ENCODE data around the gene ARHGEF11. TPM values are rescaled to one million over a fixed set of nuclear protein-coding genes. Genes with fewer than 3 reads are reported as not detected.
"Not testable (repeated sequence)": the region's sequence is repeated elsewhere in the genome, so short reads cannot be mapped to it uniquely, and the experiment has no call there.

ARHGEF11 gene
- total RNA-seq, 3 donors from 2014 or later = 1.4 to 1.8 (median 1.7) TPM

DNA sequence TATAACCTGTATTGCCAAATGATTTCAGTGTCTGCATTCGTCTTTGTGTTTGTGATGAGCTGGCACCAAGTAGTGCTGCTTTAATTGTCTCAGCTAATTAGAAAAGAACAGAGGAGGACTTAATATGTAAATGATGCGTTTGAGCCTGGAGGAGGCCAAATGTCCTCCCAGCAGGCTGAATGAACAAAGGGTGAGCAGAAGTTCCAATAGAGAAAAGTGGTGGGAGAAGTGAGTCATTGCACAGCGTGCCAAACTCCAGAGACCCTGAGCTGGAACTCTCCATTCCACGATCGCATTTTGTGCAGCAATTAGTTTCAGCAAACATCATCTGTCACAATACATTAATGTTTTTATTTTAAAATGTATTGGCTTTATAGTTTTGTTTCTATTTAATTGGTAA, 36.2 kb upstream of the ARHGEF11 start:
- DNase-seq (no peak), ATAC-seq (no peak)
- Mint-ChIP-seq H3K4me3 (no peak overlapping the region), H3K27me3 (ENCODE audit: low read depth) (peaks cover 7% of the 10 kb centered on the region), H3K4me1 (ENCODE audit: low read depth) (no peaks in the 10 kb centered on the region), H3K36me3 (ENCODE audit: insufficient read depth) (no peaks in the 10 kb centered on the region), H3K9me3 (no peaks in the 10 kb centered on the region)

DNA sequence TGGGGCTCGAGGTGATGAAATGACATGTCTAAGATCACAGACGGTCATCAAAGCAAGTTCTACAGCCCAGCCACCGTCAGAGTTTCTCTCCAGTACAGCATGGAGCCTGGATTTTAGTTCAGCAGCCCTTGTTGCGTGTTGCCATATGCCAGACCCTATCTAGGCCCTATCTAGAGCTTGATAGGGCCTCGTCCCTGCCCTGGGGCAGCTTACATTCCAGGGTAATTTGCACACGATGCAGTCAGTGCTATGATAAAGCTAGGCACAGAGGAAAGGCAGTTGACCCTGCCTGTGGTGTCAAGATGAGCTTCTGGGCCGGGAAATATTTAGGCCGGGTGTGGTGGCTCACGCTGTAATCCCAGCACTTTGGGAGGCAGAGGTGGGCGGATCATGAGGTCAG, 35.2 kb upstream of the ARHGEF11 start:
- H3K4me1 Mint-ChIP-seq (ENCODE audit: low read depth) = no peaks in the 10 kb centered on the region
- ATAC-seq = no peak
- DNase-seq = no peak
- no peak overlapping the region for H3K4me3 Mint-ChIP-seq
- H3K36me3 Mint-ChIP-seq (ENCODE audit: insufficient read depth) = no peaks in the 10 kb centered on the region
- no peaks in the 10 kb centered on the region for H3K9me3 Mint-ChIP-seq
- H3K27me3 Mint-ChIP-seq (ENCODE audit: low read depth) = peaks cover 12% of the 10 kb centered on the region

DNA sequence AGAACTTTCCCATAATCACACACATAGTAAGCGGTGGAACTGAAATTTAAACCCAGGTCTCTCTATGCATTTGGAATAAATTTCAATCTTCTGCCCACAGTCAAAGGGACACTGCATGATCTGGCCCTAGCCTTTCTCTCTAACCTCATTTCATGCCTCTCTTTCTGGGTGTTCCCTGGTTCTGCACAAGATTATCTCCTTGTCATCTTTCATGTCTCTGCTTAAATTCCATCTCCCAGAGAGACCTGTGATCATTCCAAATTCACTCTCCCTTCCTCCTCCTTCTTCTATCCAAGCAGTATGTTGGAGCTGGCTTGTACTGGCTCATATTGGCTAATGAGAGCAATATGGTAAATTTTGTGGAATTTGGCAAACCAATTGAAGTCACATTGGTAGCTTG, 31.9 kb upstream of the ARHGEF11 start:
- Mint-ChIP-seq H3K36me3 (ENCODE audit: insufficient read depth) (no peaks in the 10 kb centered on the region), H3K4me1 (ENCODE audit: low read depth) (peaks cover 5% of the 10 kb centered on the region), H3K27me3 (ENCODE audit: low read depth) (peaks cover 29% of the 10 kb centered on the region), H3K4me3 (no peak overlapping the region), H3K9me3 (no peaks in the 10 kb centered on the region)
- DNase-seq (no peak), ATAC-seq (no peak)

DNA sequence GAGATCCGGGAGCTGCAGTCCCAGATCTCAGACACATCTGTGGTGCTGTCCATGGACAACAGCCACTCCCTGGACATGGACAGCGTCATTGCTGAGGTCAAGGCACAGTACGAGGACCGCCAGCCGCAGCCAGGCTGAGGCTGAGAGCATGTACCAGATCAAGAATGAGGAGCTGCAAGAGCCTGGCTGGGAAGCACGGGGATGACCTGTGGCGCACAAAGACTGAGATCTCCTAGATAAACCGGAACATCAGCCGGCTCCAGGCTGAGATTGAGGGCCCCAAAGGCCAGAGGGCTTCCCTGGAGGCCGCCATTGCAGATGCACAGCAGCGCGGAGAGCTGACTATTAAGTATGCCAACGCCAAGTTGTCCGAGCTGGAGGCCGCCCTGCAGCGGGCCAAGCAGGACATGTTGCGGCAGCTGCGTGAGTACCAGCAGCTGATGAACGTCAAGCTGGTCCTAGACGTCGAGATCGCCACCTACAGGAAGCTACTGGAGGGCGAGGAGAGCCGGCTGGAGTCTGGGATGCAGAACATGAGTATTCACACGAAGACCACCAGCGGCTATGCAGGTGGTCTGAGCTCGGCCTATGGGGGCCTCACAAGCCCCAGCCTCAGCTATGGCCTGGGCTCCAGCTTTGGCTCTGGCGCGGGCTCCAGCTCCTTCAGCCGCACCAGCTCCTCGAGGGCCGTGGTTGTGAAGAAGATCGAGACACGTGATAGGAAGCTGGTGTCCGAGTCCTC, 28.6 kb upstream of the ARHGEF11 start:
- H3K4me1 Mint-ChIP-seq (ENCODE audit: low read depth) = peaks cover 5% of the 10 kb centered on the region
- ATAC-seq (no peak), DNase-seq (no peak)
- peaks cover 28% of the 10 kb centered on the region for H3K27me3 Mint-ChIP-seq (ENCODE audit: low read depth)
- no peak overlapping the region for H3K4me3 Mint-ChIP-seq
- no peaks in the 10 kb centered on the region for H3K9me3 Mint-ChIP-seq
- no peaks in the 10 kb centered on the region for H3K36me3 Mint-ChIP-seq (ENCODE audit: insufficient read depth)

DNA sequence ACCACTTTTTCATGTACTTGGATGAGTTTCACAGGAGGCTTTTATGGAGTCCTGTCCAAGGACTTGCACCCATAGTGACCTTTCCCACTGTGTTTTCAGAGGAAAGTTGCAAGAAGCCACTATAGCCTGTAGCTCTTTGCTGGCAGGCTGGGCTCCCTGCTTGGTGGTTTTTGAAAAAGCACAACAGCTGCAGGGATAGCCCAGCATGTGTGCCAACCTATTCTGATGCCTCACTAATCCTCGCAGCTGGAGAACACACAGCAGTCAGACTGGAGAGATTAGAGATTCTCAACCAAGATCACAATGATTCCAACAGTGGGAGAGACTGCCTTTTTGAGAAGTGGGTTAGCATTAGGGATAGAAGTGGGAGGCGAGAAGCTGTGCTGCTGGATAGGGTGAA, 24.1 kb upstream of the ARHGEF11 start:
- no peaks in the 10 kb centered on the region for H3K9me3 Mint-ChIP-seq
- H3K27me3 Mint-ChIP-seq (ENCODE audit: low read depth) = peaks cover 53% of the 10 kb centered on the region
- DNase-seq (no peak), ATAC-seq (no peak)
- H3K36me3 Mint-ChIP-seq (ENCODE audit: insufficient read depth) = no peaks in the 10 kb centered on the region
- peaks cover 6% of the 10 kb centered on the region for H3K4me1 Mint-ChIP-seq (ENCODE audit: low read depth)
- H3K4me3 Mint-ChIP-seq = no peak overlapping the region

DNA sequence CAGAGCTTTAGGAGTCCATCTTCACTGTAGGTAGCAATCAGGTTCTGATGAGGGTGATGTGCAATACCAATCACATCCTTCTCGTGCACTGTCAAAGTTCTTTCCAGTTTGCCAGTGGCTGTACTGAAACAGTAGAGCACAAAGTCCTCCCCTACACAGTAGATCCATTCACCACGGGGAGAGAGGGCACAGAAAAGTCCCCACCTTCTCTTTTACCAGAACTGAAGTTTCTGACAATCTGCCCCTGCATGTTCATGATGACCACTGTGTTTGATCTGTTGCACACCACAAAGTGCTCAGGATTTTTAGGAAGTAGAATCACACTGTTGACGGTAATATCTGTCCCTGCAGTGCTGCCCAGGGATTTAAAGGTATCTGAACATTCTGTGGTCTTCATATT, 13.7 kb upstream of the ARHGEF11 start:
- not testable (repeated sequence) for DNase-seq; ATAC-seq; H3K36me3 Mint-ChIP-seq (ENCODE audit: insufficient read depth); H3K4me1 Mint-ChIP-seq (ENCODE audit: low read depth); H3K4me3 Mint-ChIP-seq
- peaks cover 33% of the 10 kb centered on the region for H3K27me3 Mint-ChIP-seq (ENCODE audit: low read depth)
- peaks cover 17% of the 10 kb centered on the region for H3K9me3 Mint-ChIP-seq

DNA sequence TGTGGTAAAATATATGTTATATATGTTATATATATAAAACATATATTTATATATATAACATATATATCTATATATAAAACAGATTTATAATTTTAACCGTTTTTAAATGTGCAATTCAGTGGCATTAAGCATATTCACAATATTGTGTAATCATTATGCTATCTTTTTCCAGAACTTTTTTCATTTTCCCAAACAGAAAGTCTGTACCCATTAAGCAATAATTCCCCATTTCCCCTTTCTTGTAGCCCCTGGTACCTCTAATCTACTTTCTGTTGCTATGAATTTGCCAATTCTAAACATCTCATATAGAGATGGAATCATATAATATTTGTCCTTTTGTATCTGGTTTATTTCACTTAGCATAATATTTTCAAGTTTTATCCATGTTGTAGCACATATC, 10.7 kb upstream of the ARHGEF11 start:
- DNase-seq (no peak), ATAC-seq (no peak)
- Mint-ChIP-seq H3K27me3 (ENCODE audit: low read depth) (peaks cover 45% of the 10 kb centered on the region), H3K9me3 (peaks cover 18% of the 10 kb centered on the region), H3K4me3 (no peak overlapping the region), H3K36me3 (ENCODE audit: insufficient read depth) (peaks cover 2% of the 10 kb centered on the region), H3K4me1 (ENCODE audit: low read depth) (no peaks in the 10 kb centered on the region)

DNA sequence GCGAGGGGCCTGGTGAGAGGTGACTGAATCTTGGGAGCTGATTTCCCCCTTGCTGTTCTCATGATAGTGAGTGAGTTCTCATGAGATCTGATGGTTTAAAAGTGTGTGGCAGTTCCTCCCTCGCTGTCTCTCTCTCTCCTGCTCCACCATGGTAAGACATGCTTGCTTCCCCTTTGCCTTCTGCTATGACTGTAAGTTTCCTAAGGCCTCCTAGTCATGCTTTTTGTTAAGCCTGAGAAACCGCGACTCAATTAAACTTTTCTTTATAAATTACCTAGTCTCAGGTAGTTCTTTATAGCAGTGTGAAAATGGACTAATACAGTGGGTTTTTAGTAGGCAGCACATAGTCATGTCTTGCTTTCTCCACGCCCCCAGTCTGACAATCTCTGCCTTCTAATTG, 10.2 kb upstream of the ARHGEF11 start:
- not testable (repeated sequence) for H3K36me3 Mint-ChIP-seq (ENCODE audit: insufficient read depth); ATAC-seq; H3K4me3 Mint-ChIP-seq; DNase-seq; H3K4me1 Mint-ChIP-seq (ENCODE audit: low read depth)
- peaks cover 50% of the 10 kb centered on the region for H3K27me3 Mint-ChIP-seq (ENCODE audit: low read depth)
- H3K9me3 Mint-ChIP-seq = peaks cover 16% of the 10 kb centered on the region

DNA sequence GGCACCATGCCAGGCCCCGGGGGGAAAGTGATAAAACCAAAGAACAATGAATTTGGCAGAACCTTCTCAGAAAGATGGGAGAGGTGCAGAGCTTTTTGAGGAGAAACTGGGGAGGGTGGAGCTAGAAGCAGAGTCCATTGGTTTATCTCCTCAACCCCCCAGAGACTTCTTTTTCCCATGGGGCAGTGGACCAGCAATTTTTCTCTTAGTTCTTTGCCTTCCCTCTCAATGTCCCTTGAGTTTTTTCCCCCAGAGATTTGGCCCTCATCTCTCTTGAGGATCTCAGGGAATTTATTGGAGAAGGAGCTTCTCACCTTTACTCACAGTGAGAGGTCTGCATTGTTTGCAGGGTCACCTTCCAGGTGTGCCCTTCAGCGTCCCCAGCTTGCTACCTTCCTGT, 5.3 kb upstream of the ARHGEF11 start:
- H3K4me1 Mint-ChIP-seq (ENCODE audit: low read depth) = peaks cover 4% of the 10 kb centered on the region
- peaks cover 15% of the 10 kb centered on the region for H3K9me3 Mint-ChIP-seq
- H3K27me3 Mint-ChIP-seq (ENCODE audit: low read depth) = peaks cover 68% of the 10 kb centered on the region
- no peak overlapping the region for H3K4me3 Mint-ChIP-seq
- DNase-seq (no peak), ATAC-seq (no peak)
- peaks cover 2% of the 10 kb centered on the region for H3K36me3 Mint-ChIP-seq (ENCODE audit: insufficient read depth)

DNA sequence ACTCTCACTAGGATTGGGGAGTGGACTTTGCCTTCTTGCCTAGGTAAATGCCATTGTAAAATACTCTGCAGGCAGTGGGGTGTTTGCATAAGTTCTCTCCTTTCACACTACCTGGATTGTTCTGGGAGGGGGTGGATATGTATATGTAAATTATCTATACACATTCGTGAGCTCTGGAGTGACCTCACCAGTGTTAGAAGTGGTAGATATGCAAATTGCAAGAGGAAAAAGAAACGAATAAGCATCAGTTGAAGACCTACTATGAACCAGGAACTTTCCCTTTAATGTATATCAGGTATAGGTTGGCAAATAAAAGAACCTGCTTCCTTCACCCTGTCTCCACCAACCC, 1.5 kb upstream of the ARHGEF11 start:
- H3K4me1 Mint-ChIP-seq (ENCODE audit: low read depth) = peaks cover 8% of the 10 kb centered on the region
- DNase-seq (no peak), ATAC-seq (no peak)
- peaks cover 2% of the 10 kb centered on the region for H3K36me3 Mint-ChIP-seq (ENCODE audit: insufficient read depth)
- no peak overlapping the region for H3K4me3 Mint-ChIP-seq
- peaks cover 81% of the 10 kb centered on the region for H3K27me3 Mint-ChIP-seq (ENCODE audit: low read depth)
- H3K9me3 Mint-ChIP-seq = peaks cover 8% of the 10 kb centered on the region

DNA sequence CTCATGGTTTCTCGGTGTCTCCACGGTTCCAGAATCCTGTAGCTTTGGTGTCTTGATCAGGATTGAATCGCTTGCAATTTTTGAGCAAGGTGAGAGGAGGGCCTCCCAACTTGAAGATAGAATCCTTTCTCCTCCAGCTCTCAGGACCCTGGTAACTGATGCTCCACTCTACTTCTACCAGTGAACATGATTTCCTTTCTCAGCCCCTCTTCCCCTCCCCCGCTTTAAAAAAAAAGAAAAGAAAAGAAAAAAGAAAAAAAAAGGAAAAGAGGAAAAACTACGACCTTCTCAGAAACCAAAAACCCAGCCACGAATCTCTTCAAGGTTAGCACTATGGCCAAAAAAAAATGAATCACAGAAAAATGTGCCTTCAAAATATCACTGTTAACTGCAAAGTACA, 1.2 kb downstream of the ARHGEF11 start:
- ATAC-seq = no peak
- Mint-ChIP-seq H3K4me1 (ENCODE audit: low read depth) (peaks cover 8% of the 10 kb centered on the region), H3K27me3 (ENCODE audit: low read depth) (peaks cover 65% of the 10 kb centered on the region)

DNA sequence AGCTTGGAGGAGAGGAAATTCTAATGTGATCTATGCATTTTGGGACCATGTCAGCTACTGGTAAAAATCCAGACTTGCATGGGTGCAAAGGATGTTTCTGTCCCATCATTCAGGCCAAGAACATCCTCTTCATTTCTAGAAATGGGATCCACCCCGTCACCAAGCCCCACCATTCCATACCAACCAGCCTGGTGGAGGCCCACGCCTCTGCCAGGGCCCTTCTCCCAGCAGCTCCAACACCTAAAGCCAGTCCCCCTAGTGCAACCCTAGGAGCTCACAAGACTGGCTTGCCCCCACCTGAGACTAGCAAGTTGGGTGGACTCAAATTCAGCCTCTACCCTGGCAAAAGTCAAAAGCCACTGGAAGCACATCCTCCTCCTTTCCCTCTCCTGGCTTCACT, 1.9 kb downstream of the ARHGEF11 start:
- Mint-ChIP-seq H3K27me3 (ENCODE audit: low read depth) (peaks cover 65% of the 10 kb centered on the region), H3K4me1 (ENCODE audit: low read depth) (peaks cover 8% of the 10 kb centered on the region), H3K4me3 (no peak overlapping the region), H3K9me3 (no peaks in the 10 kb centered on the region), H3K36me3 (ENCODE audit: insufficient read depth) (no peaks in the 10 kb centered on the region)
- ATAC-seq (no peak), DNase-seq (no peak)

More for the DNA sequence above, 1.2 kb downstream of the ARHGEF11 start:
- no peak for DNase-seq
- peak overlapping the region; percentile 17 for H3K4me3 Mint-ChIP-seq
- no peaks in the 10 kb centered on the region for H3K36me3 Mint-ChIP-seq (ENCODE audit: insufficient read depth)
- no peaks in the 10 kb centered on the region for H3K9me3 Mint-ChIP-seq

DNA sequence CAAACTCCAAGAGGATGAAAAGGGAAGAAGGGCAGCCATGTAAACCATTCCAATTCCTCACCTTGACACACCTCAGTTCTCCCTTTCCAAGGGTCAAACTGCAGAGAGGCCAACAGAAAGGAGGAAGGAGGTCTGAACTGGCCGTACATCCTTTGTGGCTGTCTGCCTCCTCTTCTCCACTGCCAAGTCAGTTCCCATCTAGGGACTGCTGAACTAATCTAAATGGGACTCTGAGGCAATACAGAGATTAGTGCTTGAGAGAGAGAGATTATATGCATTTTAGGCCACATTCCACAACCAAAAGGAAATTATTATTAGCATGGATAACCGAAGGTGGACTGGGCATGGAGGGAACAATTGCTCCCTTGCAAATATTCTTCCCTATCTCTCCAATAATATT, 2.7 kb downstream of the ARHGEF11 start:
- H3K27me3 Mint-ChIP-seq (ENCODE audit: low read depth) = peaks cover 56% of the 10 kb centered on the region
- no peak overlapping the region for H3K4me3 Mint-ChIP-seq
- no peaks in the 10 kb centered on the region for H3K36me3 Mint-ChIP-seq (ENCODE audit: insufficient read depth)
- peaks cover 8% of the 10 kb centered on the region for H3K4me1 Mint-ChIP-seq (ENCODE audit: low read depth)
- ATAC-seq (no peak), DNase-seq (no peak)
- H3K9me3 Mint-ChIP-seq = no peaks in the 10 kb centered on the region

DNA sequence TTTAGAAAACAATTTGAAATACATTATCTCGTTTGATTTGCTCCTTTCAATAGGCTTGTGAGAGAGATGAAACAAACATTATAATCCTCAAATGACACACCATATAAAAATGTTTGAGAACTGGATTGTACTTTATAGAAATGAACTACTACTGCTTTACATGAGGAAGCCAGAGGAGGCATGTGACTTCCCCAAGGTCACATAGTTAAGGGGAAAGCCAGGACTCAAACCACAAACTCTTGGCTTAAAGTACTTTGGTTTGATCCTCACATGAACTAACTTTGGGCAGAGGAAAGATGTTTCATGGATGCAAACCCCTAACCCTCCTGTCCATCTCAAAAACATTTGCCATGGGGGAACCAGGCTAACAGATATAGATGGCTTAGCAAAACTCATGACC, 4.7 kb downstream of the ARHGEF11 start:
- H3K4me3 Mint-ChIP-seq = no peak overlapping the region
- peaks cover 4% of the 10 kb centered on the region for H3K4me1 Mint-ChIP-seq (ENCODE audit: low read depth)
- ATAC-seq (no peak), DNase-seq (no peak)
- no peaks in the 10 kb centered on the region for H3K9me3 Mint-ChIP-seq
- H3K27me3 Mint-ChIP-seq (ENCODE audit: low read depth) = peaks cover 42% of the 10 kb centered on the region
- no peaks in the 10 kb centered on the region for H3K36me3 Mint-ChIP-seq (ENCODE audit: insufficient read depth)

DNA sequence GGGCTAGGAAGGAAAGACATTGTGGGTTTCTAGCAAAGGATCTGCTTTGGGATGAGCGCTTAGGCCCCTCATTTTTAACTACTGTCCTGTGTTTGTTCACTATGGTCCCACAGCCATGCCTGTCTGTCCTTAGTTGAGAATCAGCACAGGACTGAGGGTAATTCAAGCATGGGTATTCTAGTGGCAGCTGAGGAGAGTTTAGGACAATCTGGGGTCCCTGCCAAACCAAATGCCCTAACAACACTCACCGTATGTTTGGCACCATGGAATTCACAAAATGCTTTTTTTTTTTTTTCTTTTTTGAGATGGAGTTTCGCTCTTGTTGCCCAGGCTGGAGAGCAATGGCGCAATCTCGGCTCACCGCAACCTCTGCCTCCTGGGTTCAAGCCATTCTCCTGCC, 10.4 kb downstream of the ARHGEF11 start:
- Mint-ChIP-seq H3K27me3 (ENCODE audit: low read depth) (peaks cover 23% of the 10 kb centered on the region), H3K4me3 (no peak overlapping the region)

More for the DNA sequence above, 10.4 kb downstream of the ARHGEF11 start:
- Mint-ChIP-seq H3K36me3 (ENCODE audit: insufficient read depth) (no peaks in the 10 kb centered on the region), H3K9me3 (no peaks in the 10 kb centered on the region), H3K4me1 (ENCODE audit: low read depth) (no peaks in the 10 kb centered on the region)
- DNase-seq = no peak
- no peak for ATAC-seq
